ENCODE results near the gene OSBPL2. TPM values are rescaled to one million over a fixed set of nuclear protein-coding genes. Genes with fewer than 3 reads are reported as not detected.

The OSBPL2 gene
- total and polyA plus RNA-seq, 5 donors, result 20.0 to 61.6 (median 44.4) TPM

DNA sequence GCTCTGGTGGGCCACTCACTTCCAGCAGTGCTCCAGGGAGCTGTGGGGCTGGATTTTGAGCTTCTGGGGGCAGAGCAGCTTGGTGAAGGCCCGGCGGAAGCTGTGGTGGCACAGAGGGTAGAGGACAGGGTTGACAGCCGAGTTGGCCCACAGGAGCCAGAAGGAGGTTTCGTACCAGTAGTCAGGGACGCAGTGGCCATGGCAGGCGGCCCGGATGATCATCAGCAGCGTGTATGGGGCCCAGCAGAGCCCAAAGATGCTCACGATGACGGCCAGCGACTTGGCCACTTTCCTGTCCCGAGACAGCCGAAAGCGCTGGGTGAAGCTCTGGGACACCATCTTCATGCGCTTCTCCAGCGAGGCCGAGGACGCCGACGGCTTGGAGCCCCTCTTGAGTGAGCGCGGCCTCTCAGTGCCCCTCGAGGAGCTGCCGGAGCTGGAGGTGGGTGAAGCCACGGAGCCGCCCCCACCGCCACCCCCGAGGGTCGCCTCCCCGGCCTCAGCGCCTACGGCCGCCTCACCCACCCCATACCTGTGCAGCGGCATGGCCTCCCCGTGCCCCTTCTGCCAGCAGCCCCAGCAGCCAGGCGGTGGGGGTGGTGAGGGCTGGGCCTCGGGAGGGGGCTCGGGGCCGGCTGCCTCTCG is 22.2 kb upstream of the OSBPL2 start:
- no peak for ATAC-seq
- DNase-seq, result peak in 2 of 3 donors; percentile 33 to 49
- 79% methylated on average over 40 of the region's 40 CpGs for WGBS
- intact Hi-C loops (cut with DNase I), result no loop called here
- H3K9me3 ChIP-seq (ENCODE audit: control insufficient read depth, low read length), result no peaks in the 10 kb centered on the region
- H3K4me3 ChIP-seq (ENCODE audit: low read length), result no peak overlapping the region
- H3K27me3 ChIP-seq (ENCODE audit: control insufficient read depth, insufficient read depth), result no peaks in the 10 kb centered on the region
- no peak overlapping the region for H3K27ac ChIP-seq (ENCODE audit: low read length)
- no peaks in the 10 kb centered on the region for H3K4me1 ChIP-seq (ENCODE audit: control insufficient read depth, insufficient read depth, low read length)

- 69% methylated on average over 26 of the region's 26 CpGs for WGBS
These were observed 21.4 kb upstream of the OSBPL2 start for GRCh38 chr20:62216636-62217566.

GRCh38 chr20:62217913-62218773 is 20.2 kb upstream of the OSBPL2 start:
- intact Hi-C loops (cut with DNase I), result no loop called here
- Histone ChIP-seq H3K9me3 (ENCODE audit: control insufficient read depth, low read length) (no peaks in the 10 kb centered on the region), H3K27ac (ENCODE audit: low read length) (no peak overlapping the region), H3K4me1 (ENCODE audit: control insufficient read depth, insufficient read depth, low read length) (no peaks in the 10 kb centered on the region), H3K4me3 (ENCODE audit: low read length) (no peak overlapping the region), H3K27me3 (ENCODE audit: control insufficient read depth, insufficient read depth) (no peaks in the 10 kb centered on the region)
- DNase-seq, result peak in 2 of 3 donors; percentile 26 to 36
- ATAC-seq, result no peak
- WGBS, result 54% methylated on average over 38 of the region's 38 CpGs

More at GRCh38 chr20:62216636-62217566, 21.4 kb upstream of the OSBPL2 start:
- Histone ChIP-seq H3K27me3 (ENCODE audit: control insufficient read depth, insufficient read depth) (no peaks in the 10 kb centered on the region), H3K4me3 (ENCODE audit: low read length) (no peak overlapping the region), H3K9me3 (ENCODE audit: control insufficient read depth, low read length) (no peaks in the 10 kb centered on the region), H3K4me1 (ENCODE audit: control insufficient read depth, insufficient read depth, low read length) (no peaks in the 10 kb centered on the region), H3K27ac (ENCODE audit: low read length) (no peak overlapping the region)
- intact Hi-C loops (cut with DNase I), result no loop called here
- DNase-seq, result peak in 2 of 3 donors; percentile 30 to 45
- ATAC-seq, result no peak

GRCh38 chr20:62219101-62219991 is 19.0 kb upstream of the OSBPL2 start:
- Histone ChIP-seq H3K4me1 (ENCODE audit: control insufficient read depth, insufficient read depth, low read length) (no peaks in the 10 kb centered on the region), H3K27ac (ENCODE audit: low read length) (no peak overlapping the region), H3K27me3 (ENCODE audit: control insufficient read depth, insufficient read depth) (no peaks in the 10 kb centered on the region), H3K9me3 (ENCODE audit: control insufficient read depth, low read length) (no peaks in the 10 kb centered on the region), H3K4me3 (ENCODE audit: low read length) (peak overlapping the region; percentile 46)
- no peak for ATAC-seq
- intact Hi-C loops (cut with DNase I), result no loop called here
- 1% methylated on average over 84 of the region's 84 CpGs for WGBS
- peak in 2 of 3 donors; percentile 46 to 53 for DNase-seq

DNA sequence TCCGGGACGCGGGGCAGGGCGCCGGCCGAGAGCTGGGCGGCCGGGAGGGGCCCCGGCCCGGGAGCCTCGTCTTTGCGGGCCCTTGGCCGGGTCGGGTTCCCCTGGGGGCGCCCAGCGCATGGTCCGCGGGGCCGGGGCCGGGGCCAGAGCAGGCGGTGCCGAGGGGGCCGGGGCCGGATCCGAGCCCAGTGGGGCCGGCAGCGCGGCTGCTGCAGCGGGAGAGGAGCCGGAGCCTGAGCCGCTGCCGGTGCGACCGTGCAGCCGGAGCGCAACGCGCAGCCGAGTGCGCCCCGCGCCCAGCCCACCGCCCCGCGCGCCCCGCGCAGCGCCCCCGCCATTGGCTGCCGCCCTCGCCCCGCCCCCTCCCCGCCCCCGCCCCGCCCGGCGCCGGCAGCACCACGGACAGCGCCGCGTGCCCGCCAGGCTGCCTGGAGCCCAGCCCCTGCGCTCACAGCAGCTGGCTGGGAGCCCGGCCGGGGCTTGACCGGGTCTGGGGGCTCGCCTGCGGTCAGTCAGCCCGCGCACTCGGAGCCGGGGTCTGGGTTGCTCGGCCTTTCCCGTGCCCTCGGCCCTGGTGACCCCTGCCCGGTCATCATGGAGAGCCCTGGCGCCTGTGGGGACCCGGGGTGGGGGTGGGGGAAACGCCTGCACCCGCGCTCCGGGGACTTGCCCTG is 18.2 kb upstream of the OSBPL2 start, which contains the start of gene HRH3:
Gene HRH3 (minus strand): TSS at position 287 of the 674 bp plus-strand sequence. CDS start 308 bp downstream, outside the sequence.
- Histone ChIP-seq H3K4me3 (ENCODE audit: low read length) (peak within 1 kb of the TSS; percentile 46), H3K27me3 (ENCODE audit: control insufficient read depth, insufficient read depth) (no peaks in the 10 kb centered on the region), H3K4me1 (ENCODE audit: control insufficient read depth, insufficient read depth, low read length) (no peaks in the 10 kb centered on the region), H3K9me3 (ENCODE audit: control insufficient read depth, low read length) (no peaks in the 10 kb centered on the region), H3K27ac (ENCODE audit: low read length) (no peak within 1 kb of the TSS)
- ATAC-seq (peak; percentile 53 to 70), DNase-seq (peak; percentile 54 to 80 (median 80))
- WGBS, result under 1% methylated on average over 84 of the region's 84 CpGs
- intact Hi-C loops (cut with DNase I), result no loop called here

GRCh38 chr20:62220666-62221568 is 17.4 kb upstream of the OSBPL2 start:
- H3K4me3 ChIP-seq (ENCODE audit: low read length), result no peak overlapping the region

DNA sequence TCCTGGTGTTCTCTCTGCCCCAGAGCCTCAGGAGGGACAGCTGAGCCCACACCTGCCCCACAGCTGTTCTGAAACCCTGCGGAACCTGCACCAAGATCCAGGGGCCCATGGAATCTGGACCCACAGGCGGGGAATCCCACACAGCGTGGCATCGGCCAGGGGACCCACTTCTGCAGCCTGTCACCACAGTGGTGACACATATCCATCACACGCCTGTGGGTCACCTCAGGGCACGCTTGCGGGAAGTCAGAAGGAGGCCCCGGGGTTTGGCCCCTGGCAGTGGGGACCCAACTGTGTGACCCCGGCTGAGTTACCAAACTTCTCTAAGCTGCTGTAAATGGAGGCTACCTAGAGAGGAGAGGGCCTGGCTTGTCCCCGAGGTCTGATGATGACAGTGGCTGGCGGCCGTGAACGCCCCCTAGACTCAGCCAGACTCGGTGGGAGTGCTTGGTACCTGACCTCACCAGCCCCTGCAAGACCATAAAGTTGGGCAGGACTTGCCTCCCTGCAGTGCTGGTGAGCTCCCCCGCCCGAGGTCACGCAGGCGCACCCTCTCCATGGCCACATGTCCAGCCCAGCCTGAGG is 16.0 kb upstream of the OSBPL2 start:
- Histone ChIP-seq H3K9me3 (ENCODE audit: control insufficient read depth, low read length) (no peaks in the 10 kb centered on the region), H3K4me1 (ENCODE audit: control insufficient read depth, insufficient read depth, low read length) (no peaks in the 10 kb centered on the region), H3K27ac (ENCODE audit: low read length) (no peak overlapping the region), H3K27me3 (ENCODE audit: control insufficient read depth, insufficient read depth) (no peaks in the 10 kb centered on the region), H3K4me3 (ENCODE audit: low read length) (no peak overlapping the region)
- intact Hi-C loops (cut with DNase I), result no loop called here
- DNase-seq, result no peak
- ATAC-seq, result no peak
- 83% methylated on average over 18 of the region's 18 CpGs for WGBS

More at GRCh38 chr20:62220666-62221568, 17.4 kb upstream of the OSBPL2 start:
- ATAC-seq (no peak), DNase-seq (no peak)
- Histone ChIP-seq H3K27me3 (ENCODE audit: control insufficient read depth, insufficient read depth) (no peaks in the 10 kb centered on the region), H3K9me3 (ENCODE audit: control insufficient read depth, low read length) (no peaks in the 10 kb centered on the region), H3K27ac (ENCODE audit: low read length) (no peak overlapping the region), H3K4me1 (ENCODE audit: control insufficient read depth, insufficient read depth, low read length) (no peaks in the 10 kb centered on the region)
- WGBS, result 3% methylated on average over 46 of the region's 46 CpGs
- intact Hi-C loops (cut with DNase I), result no loop called here

DNA sequence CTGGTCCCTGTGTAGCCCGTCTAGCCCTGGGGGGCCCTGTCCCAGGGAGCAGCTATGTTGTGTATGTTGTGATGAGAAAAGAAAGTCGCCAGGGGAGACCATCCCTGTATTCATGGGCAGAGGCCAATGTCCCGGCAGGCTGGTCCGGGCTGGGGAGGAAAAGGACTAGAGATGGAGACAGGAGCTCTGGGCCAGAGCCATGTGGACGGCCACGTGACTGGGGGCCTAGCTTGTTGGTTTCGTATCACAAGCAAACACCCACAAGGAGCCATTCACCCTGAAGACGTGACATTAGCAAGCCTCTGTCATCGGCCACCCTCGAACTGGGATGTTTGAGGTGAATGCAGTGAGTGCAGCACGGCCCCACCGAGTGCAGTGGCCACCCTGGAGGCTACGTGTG is 15.3 kb upstream of the OSBPL2 start:
- Histone ChIP-seq H3K9me3 (ENCODE audit: control insufficient read depth, low read length) (no peaks in the 10 kb centered on the region), H3K27me3 (ENCODE audit: control insufficient read depth, insufficient read depth) (no peaks in the 10 kb centered on the region), H3K4me1 (ENCODE audit: control insufficient read depth, insufficient read depth, low read length) (no peaks in the 10 kb centered on the region), H3K27ac (ENCODE audit: low read length) (no peak overlapping the region), H3K4me3 (ENCODE audit: low read length) (no peak overlapping the region)
- no peak for ATAC-seq
- DNase-seq, result no peak
- intact Hi-C loops (cut with DNase I), result no loop called here
- WGBS, result 71% methylated on average over 13 of the region's 13 CpGs

- 81% methylated on average over 9 of the region's 9 CpGs for WGBS
- intact Hi-C loops (cut with DNase I), result no loop called here
- ATAC-seq (no peak), DNase-seq (no peak)
- H3K4me1 ChIP-seq (ENCODE audit: control insufficient read depth, insufficient read depth, low read length), result no peaks in the 10 kb centered on the region
- H3K9me3 ChIP-seq (ENCODE audit: control insufficient read depth, low read length), result no peaks in the 10 kb centered on the region
- H3K27me3 ChIP-seq (ENCODE audit: control insufficient read depth, insufficient read depth), result no peaks in the 10 kb centered on the region
- no peak overlapping the region for H3K4me3 ChIP-seq (ENCODE audit: low read length)
- no peak overlapping the region for H3K27ac ChIP-seq (ENCODE audit: low read length)
These were observed 14.8 kb upstream of the OSBPL2 start for GRCh38 chr20:62223571-62223970.

All from right cardiac atrium (tissue), 5 donors.